ENCODE data around the gene RCHY1.

DNA sequence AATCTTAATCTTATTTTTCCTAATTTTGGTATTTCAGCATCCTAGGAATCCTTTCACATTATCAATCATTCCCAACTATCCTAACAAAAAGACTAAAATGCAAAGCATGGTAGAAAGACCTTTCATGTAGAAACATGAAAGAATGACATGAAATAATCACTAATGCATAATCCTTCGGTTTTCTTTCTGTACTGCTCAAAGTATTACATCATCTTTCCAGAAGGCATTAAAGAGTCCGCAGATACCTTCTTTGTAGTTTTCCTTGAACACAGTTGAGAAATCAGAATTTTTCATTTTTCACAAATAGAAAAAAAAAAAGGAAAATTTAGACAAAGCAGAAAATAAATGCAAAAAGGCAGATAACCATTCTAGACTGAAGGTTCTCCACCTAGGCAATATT, 11.5 kb downstream of the RCHY1 start:
- TF ChIP-seq, protein P1, sequence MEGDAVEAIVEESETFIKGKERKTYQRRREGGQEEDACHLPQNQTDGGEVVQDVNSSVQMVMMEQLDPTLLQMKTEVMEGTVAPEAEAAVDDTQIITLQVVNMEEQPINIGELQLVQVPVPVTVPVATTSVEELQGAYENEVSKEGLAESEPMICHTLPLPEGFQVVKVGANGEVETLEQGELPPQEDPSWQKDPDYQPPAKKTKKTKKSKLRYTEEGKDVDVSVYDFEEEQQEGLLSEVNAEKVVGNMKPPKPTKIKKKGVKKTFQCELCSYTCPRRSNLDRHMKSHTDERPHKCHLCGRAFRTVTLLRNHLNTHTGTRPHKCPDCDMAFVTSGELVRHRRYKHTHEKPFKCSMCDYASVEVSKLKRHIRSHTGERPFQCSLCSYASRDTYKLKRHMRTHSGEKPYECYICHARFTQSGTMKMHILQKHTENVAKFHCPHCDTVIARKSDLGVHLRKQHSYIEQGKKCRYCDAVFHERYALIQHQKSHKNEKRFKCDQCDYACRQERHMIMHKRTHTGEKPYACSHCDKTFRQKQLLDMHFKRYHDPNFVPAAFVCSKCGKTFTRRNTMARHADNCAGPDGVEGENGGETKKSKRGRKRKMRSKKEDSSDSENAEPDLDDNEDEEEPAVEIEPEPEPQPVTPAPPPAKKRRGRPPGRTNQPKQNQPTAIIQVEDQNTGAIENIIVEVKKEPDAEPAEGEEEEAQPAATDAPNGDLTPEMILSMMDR (IDR thresholded peaks at IDR 0.05), result no peak
- no peak for TF ChIP-seq EZH2 (IDR thresholded peaks at IDR 0.05)

Measured in neural progenitor cell (in vitro differentiated cells).